GM12801 (cell line): ENCODE results near the gene CTCF.

Experiments
- TF ChIP-seq, protein P1 (sequence below): IDR thresholded peaks from one replicate; pipeline ENCODE4 v1.5.1; 2011; ENCODE audit warnings: control low read depth; ENCODE audit not compliant: insufficient read length; ENCODE audit errors: extremely low read depth

Gene CTCF

GRCh38 chr16:67656344-67657016, 94.2 kb downstream of the CTCF start:
- TF ChIP-seq, protein P1, sequence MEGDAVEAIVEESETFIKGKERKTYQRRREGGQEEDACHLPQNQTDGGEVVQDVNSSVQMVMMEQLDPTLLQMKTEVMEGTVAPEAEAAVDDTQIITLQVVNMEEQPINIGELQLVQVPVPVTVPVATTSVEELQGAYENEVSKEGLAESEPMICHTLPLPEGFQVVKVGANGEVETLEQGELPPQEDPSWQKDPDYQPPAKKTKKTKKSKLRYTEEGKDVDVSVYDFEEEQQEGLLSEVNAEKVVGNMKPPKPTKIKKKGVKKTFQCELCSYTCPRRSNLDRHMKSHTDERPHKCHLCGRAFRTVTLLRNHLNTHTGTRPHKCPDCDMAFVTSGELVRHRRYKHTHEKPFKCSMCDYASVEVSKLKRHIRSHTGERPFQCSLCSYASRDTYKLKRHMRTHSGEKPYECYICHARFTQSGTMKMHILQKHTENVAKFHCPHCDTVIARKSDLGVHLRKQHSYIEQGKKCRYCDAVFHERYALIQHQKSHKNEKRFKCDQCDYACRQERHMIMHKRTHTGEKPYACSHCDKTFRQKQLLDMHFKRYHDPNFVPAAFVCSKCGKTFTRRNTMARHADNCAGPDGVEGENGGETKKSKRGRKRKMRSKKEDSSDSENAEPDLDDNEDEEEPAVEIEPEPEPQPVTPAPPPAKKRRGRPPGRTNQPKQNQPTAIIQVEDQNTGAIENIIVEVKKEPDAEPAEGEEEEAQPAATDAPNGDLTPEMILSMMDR: no peak

- TF ChIP-seq, protein P1: no peak
Measured at GRCh38 chr16:67657017-67657608, 94.8 kb downstream of the CTCF start.

- TF ChIP-seq, protein P1: no peak
Measured at GRCh38 chr16:67657751-67658518, 95.6 kb downstream of the CTCF start.

DNA sequence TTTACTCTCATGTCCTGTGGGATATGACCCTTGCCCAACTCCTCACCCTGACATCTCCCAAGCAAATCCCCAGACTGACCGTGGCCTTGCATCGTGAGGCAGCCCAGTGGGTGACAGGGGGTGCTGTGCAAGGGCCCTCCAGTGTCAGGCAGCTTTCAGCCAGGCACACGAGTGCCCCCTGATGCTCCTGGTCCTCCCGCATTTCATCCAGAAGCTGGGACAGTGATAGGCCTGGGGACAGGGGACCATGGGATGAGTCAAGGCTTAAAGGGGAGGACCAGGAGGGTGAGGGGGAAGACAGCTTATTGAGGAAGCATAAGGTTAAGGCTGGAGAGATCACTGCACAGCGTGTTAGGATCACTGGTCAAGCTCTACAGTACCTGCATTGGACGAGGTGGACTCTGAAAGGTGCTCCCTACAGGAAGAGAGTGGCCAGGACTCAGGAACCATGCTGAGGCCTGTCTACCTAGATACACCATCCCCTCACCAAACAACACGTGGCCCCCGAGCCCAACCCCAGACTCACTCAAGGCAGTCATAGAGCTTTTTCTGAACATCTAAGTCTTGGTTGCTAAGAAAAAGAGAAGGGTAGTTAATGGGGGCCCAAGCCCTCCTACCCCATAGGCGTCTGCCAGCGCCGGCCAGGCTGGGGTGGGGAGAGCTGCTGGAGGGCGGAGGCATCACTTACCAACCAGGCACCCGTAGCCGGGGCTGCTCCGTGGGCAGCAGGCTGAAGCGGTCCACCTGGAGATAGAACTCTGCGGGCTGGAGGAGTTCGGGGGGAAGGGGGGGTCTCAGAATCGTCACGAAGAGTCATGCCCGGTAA, 96.7 kb downstream of the CTCF start:
- TF ChIP-seq, protein P1: no peak

- TF ChIP-seq, protein P1: no peak
Measured at GRCh38 chr16:67659675-67660563, 97.6 kb downstream of the CTCF start, which contains the start of gene ACD. ACD (minus strand) TSS chr16:67660260; CDS start chr16:67660220, 40 bp downstream.

DNA sequence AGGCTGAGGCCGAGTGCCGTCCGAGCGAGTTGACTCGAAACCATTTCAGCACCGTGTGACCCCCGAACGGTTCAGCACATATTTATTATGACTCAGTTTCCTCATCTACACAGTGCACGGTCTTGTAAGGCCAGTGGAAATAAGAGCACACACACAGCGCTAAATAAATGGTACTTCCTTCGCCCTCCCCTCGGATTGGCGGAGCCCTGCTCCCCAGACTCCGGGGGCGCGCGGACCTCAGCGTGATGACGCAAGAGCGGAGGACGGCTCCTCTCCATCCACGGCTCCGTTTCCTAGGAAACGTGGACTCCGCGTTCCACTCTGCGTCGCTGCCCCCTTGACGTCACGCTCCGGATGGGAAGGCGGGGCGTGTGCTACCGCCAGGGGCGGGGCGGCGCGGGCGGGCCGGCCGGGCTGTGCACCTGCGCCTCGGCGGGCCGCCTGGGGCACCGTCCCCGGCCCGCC, 98.3 kb downstream of the CTCF start, which contains the start of gene PARD6A:
TSS of gene PARD6A (plus strand) at position 397 of the 465 bp plus-strand sequence. CDS start 79 bp downstream, outside the sequence.
- TF ChIP-seq, protein P1: no peak
